HG03460 (cell line): ENCODE data around the gene RARB.

Experiments
- ATAC-seq: cut with Tn5 transposase; IDR thresholded peaks from one replicate; pipeline ENCODE4 v1.9.1; 2021; ENCODE audit not compliant: unreplicated experiment

RARB gene

GRCh38 chr3:25471081-25471768, 43.2 kb downstream of the RARB start:
- ATAC-seq: no peak

- no peak for ATAC-seq
Observed at GRCh38 chr3:25472153-25472552, 44.1 kb downstream of the RARB start.

GRCh38 chr3:25472731-25473130, 44.7 kb downstream of the RARB start:
- ATAC-seq: no peak

- ATAC-seq: no peak
Observed at GRCh38 chr3:25473246-25473645, 45.2 kb downstream of the RARB start.

- no peak for ATAC-seq
Observed at GRCh38 chr3:25474052-25474451, 46.0 kb downstream of the RARB start.

GRCh38 chr3:25476639-25477038, 48.6 kb downstream of the RARB start:
- no peak for ATAC-seq

- no peak for ATAC-seq
Observed at GRCh38 chr3:25478211-25478757, 50.2 kb downstream of the RARB start.

GRCh38 chr3:25478964-25479726, 51.1 kb downstream of the RARB start:
- no peak for ATAC-seq

GRCh38 chr3:25479727-25480010, 51.6 kb downstream of the RARB start:
- ATAC-seq: no peak

- no peak for ATAC-seq
Observed at GRCh38 chr3:25480811-25481210, 52.7 kb downstream of the RARB start.

- no peak for ATAC-seq
Observed at GRCh38 chr3:25481386-25481785, 53.3 kb downstream of the RARB start.

GRCh38 chr3:25483456-25483855, 55.4 kb downstream of the RARB start:
- no peak for ATAC-seq

- ATAC-seq: no peak
Observed at GRCh38 chr3:25485673-25486072, 57.6 kb downstream of the RARB start.

GRCh38 chr3:25486932-25487331, 58.9 kb downstream of the RARB start:
- no peak for ATAC-seq

- ATAC-seq: no peak
Observed at GRCh38 chr3:25489858-25490593, 62.0 kb downstream of the RARB start.

- no peak for ATAC-seq
Observed at GRCh38 chr3:25493246-25493645, 65.2 kb downstream of the RARB start.

- no peak for ATAC-seq
Observed at GRCh38 chr3:25493786-25494185, 65.7 kb downstream of the RARB start.

- no peak for ATAC-seq
Observed at GRCh38 chr3:25495304-25495703, 67.2 kb downstream of the RARB start.

GRCh38 chr3:25495726-25496253, 67.7 kb downstream of the RARB start:
- ATAC-seq: no peak

- no peak for ATAC-seq
Observed at GRCh38 chr3:25497096-25497495, 69.0 kb downstream of the RARB start.

GRCh38 chr3:25500706-25501210, 72.7 kb downstream of the RARB start:
- no peak for ATAC-seq
